H1 (cell line): Measurements from ENCODE around the gene PACC1. TPM values are rescaled to one million over a fixed set of nuclear protein-coding genes. Genes with fewer than 3 reads are reported as not detected.

ENCODE experiments used
- ATF2 ChIP-seq: IDR thresholded peaks from 2 replicates; pipeline ENCODE4 v1.6.1; 2012; ENCODE audit warnings: low read length, inconsistent platforms
- ATF3 ChIP-seq: IDR thresholded peaks from 2 replicates; pipeline ENCODE4 v1.6.1; 2011; ENCODE audit warnings: low read depth, mild to moderate bottlenecking, low read length; ENCODE audit not compliant: insufficient read depth
- BACH1 ChIP-seq: IDR thresholded peaks from 2 replicates; pipeline ENCODE4 v1.6.1; 2012; ENCODE audit warnings: low read length, improper control_type of control experiment
- CHD2 ChIP-seq: IDR thresholded peaks from 2 replicates; pipeline ENCODE4 v1.6.1; 2012; ENCODE audit warnings: low read length, improper control_type of control experiment
- EZH2 ChIP-seq: fragments of 200-600 bp; sonication (generic); IDR thresholded peaks from 2 replicates; pipeline ENCODE4 v1.7.1; 2012; ENCODE audit warnings: low read depth, mild to moderate bottlenecking, moderate library complexity, low read length, inconsistent platforms; ENCODE audit not compliant: severe bottlenecking
- GTF2F1 ChIP-seq: IDR thresholded peaks from 2 replicates; pipeline ENCODE4 v1.6.1; 2012; ENCODE audit warnings: low read depth, low read length, improper control_type of control experiment, borderline replicate concordance
- HDAC2 ChIP-seq, 2 experiments: fragments of 300-600 bp in 1 of 2; sonication (generic) in 1 of 2; IDR thresholded peaks; 2 replicates each; pipeline ENCODE4 v1.6.1; 2011 to 2012; ENCODE audit warnings: low read depth in 2 of 2, low read length in 2 of 2, mild to moderate bottlenecking in 2 of 2, moderate library complexity in 2 of 2, borderline replicate concordance in 1 of 2, inconsistent platforms in 1 of 2
- JUND ChIP-seq: IDR thresholded peaks from 2 replicates; pipeline ENCODE4 v1.6.1; 2011; ENCODE audit warnings: mild to moderate bottlenecking, improper control_type of control experiment, low read length
- KDM4A ChIP-seq: IDR thresholded peaks from one replicate; pipeline ENCODE4 v1.7.1; 2012; ENCODE audit warnings: low read depth, mild to moderate bottlenecking, moderate library complexity, low read length, inconsistent platforms; ENCODE audit not compliant: severe bottlenecking
- MAX ChIP-seq: IDR thresholded peaks from 2 replicates; pipeline ENCODE4 v1.6.1; 2012; ENCODE audit warnings: inconsistent platforms
- NANOG ChIP-seq: IDR thresholded peaks from 2 replicates; pipeline ENCODE4 v1.6.1; 2011; ENCODE audit warnings: low read length, low read depth, mild to moderate bottlenecking, inconsistent platforms; ENCODE audit not compliant: insufficient read depth, poor library complexity, severe bottlenecking
- NRF1 ChIP-seq: IDR thresholded peaks from 2 replicates; pipeline ENCODE4 v1.6.1; 2011; ENCODE audit warnings: mild to moderate bottlenecking, low read depth, low read length, improper control_type of control experiment
- POLR2AphosphoS5 ChIP-seq: IDR thresholded peaks from 2 replicates; pipeline ENCODE4 v1.6.1; 2011; ENCODE audit warnings: low read depth, low read length
- SAP30 ChIP-seq: fragments of 300-600 bp; sonication (generic); IDR thresholded peaks from 2 replicates; pipeline ENCODE4 v1.7.1; 2012; ENCODE audit warnings: low read length, moderate library complexity, mild to moderate bottlenecking, inconsistent platforms; ENCODE audit not compliant: insufficient read depth, insufficient replicate concordance
- SIX5 ChIP-seq: IDR thresholded peaks from 2 replicates; pipeline ENCODE4 v1.6.1; 2011; ENCODE audit warnings: mild to moderate bottlenecking, low read depth, low read length
- TBP ChIP-seq: IDR thresholded peaks from 2 replicates; pipeline ENCODE4 v1.6.1; 2011; ENCODE audit warnings: low read depth, low read length, improper control_type of control experiment
- TCF12 ChIP-seq: IDR thresholded peaks from 2 replicates; pipeline ENCODE4 v1.6.1; 2011; ENCODE audit warnings: low read depth, mild to moderate bottlenecking, low read length
- USF2 ChIP-seq: IDR thresholded peaks from 2 replicates; pipeline ENCODE4 v1.6.1; 2011; ENCODE audit warnings: low read length, improper control_type of control experiment
- ZNF274 ChIP-seq: IDR thresholded peaks from 2 replicates; pipeline ENCODE4 v1.7.0; 2012; ENCODE audit warnings: low read length, borderline replicate concordance; ENCODE audit errors: extremely low read depth
- polyA plus RNA-seq, 7 experiments: library from polyadenylated mRNA; depleted of rRNA in 3 of 7; stranded (reverse) in 5 of 7; unstranded in 2 of 7; fragments of >200 nt in 5 of 7; fragments of 200-250 nt in 2 of 7; gene quantifications; 1 replicate in 5 of 7; 2 replicates in 1 of 7; 4 replicates in 1 of 7; pipeline versions ENCODE4 v1.2.1 to v1.2.3, GENCODE V29; 2011 to 2013; ENCODE audit warnings: missing spikeins in 2 of 7, mixed read lengths in 2 of 7
- total RNA-seq: library from RNA; stranded (reverse); fragmentation: NEBNext Ultra II Directional; extraction: Animal tissue kit (Norgen Biotek cat#: 25700); gene quantifications from 2 replicates; pipeline ENCODE4 v1.2.1, GENCODE V29; 2021

The PACC1 gene
- total and polyA plus RNA-seq, 2 of the 8 experiments (the other 6 are each of a cell fraction or from before 2014, with no cell fraction given), result 18.8 to 23.5 TPM

GRCh38 chr1:212414328-212415106 is at the start of gene PACC1 (continued):
- TF ChIP-seq ATF3 (peak; percentile 4; the same call in 1 of the 2 replicates), KDM4A (peak; percentile 85), JUND (0 out of 2 replicates have a peak, but pooled peaks have one; percentile 8), USF2 (peak; percentile 87), ATF2 (no peak), SIX5 (peak; percentile 55), GTF2F1 (no peak), SAP30 (no peak), NANOG (no peak), POLR2AphosphoS5 (peak; percentile 83), TCF12 (no peak), CHD2 (peak; percentile 59; the same call in 1 of the 2 replicates), HDAC2 (IDR thresholded peaks at IDR 0.05; ENCODE audit: borderline replicate concordance in 1 of 2, low read depth in 2 of 2, low read length in 2 of 2) (no peak), MAX (peak; percentile 93), NRF1 (peak; percentile 89), EZH2 (peak; percentile 49), BACH1 (no peak), TBP (peak; percentile 80; the same call in 1 of the 2 replicates), ZNF274 (no peak)
